Measurements from ENCODE around the gene VPS16. TPM values are rescaled to one million over a fixed set of nuclear protein-coding genes. Genes with fewer than 3 reads are reported as not detected.

VPS16 gene
- polyA plus RNA-seq, 1 donor from 2014 or later: 117 TPM

- Histone ChIP-seq H3K9me3 (ENCODE audit: low read length) (no peaks in the 10 kb centered on the region), H3K9ac (ENCODE audit: low read length) (no peak overlapping the region), H3K9me2 (ENCODE audit: insufficient read depth, low read length) (no peaks in the 10 kb centered on the region), H3K27me3 (ENCODE audit: insufficient read depth, low read depth, low read length) (no peaks in the 10 kb centered on the region), H3K4me3 (ENCODE audit: low read length) (no peak overlapping the region), H3K4me2 (ENCODE audit: low read length) (no peak overlapping the region), H4K20me1 (ENCODE audit: insufficient read depth) (no peaks in the 10 kb centered on the region), H3K36me3 (ENCODE audit: insufficient read depth, low read length) (no peaks in the 10 kb centered on the region), H3K79me2 (replicated peaks; ENCODE audit: insufficient read depth, low read length) (no peaks in the 10 kb centered on the region), H3F3A (ENCODE audit: insufficient read depth, low read length, poor library complexity, severe bottlenecking) (no peaks in the 10 kb centered on the region), H3K27ac (ENCODE audit: low read length) (no peak overlapping the region), H2AFZ (ENCODE audit: low read depth, low read length) (no peak overlapping the region)
- TF ChIP-seq MXI1 (conservative IDR thresholded peaks at IDR 0.05; ENCODE audit: poor library complexity, severe bottlenecking) (no peak), REST (IDR thresholded peaks at IDR 0.05; ENCODE audit: borderline replicate concordance) (no peak), CTCF (IDR thresholded peaks at IDR 0.05; ENCODE audit: poor library complexity, severe bottlenecking) (no peak), SMC3 (conservative IDR thresholded peaks at IDR 0.05; ENCODE audit: poor library complexity) (no peak), EP300 (conservative IDR thresholded peaks at IDR 0.05; ENCODE audit: poor library complexity, severe bottlenecking) (no peak), POLR2AphosphoS5 (IDR thresholded peaks at IDR 0.05) (no peak), EZH2 (IDR thresholded peaks at IDR 0.05; ENCODE audit: borderline replicate concordance, insufficient read depth, low read length, poor library complexity, severe bottlenecking) (no peak), TAF1 (IDR thresholded peaks at IDR 0.05; ENCODE audit: low read depth) (no peak)
Measured at GRCh38 chr20:2847802-2848201, 7.3 kb downstream of the VPS16 start.

GRCh38 chr20:2849529-2849928 lies 9.0 kb downstream of the VPS16 start:
- H3F3A ChIP-seq (ENCODE audit: insufficient read depth, low read length, poor library complexity, severe bottlenecking): no peaks in the 10 kb centered on the region
- H3K27me3 ChIP-seq (ENCODE audit: insufficient read depth, low read depth, low read length): no peaks in the 10 kb centered on the region
- H3K9ac ChIP-seq (ENCODE audit: low read length): no peak overlapping the region
- H3K27ac ChIP-seq (ENCODE audit: low read length): no peak overlapping the region
- no peaks in the 10 kb centered on the region for H3K9me2 ChIP-seq (ENCODE audit: insufficient read depth, low read length)
- no peaks in the 10 kb centered on the region for H3K79me2 ChIP-seq (replicated peaks; ENCODE audit: insufficient read depth, low read length)
- no peaks in the 10 kb centered on the region for H3K36me3 ChIP-seq (ENCODE audit: insufficient read depth, low read length)
- TF ChIP-seq EZH2 (IDR thresholded peaks at IDR 0.05; ENCODE audit: borderline replicate concordance, insufficient read depth, low read length, poor library complexity, severe bottlenecking): no peak
- no peak for TF ChIP-seq RAD21 (conservative IDR thresholded peaks at IDR 0.05)
- no peak for TF ChIP-seq CTCF (IDR thresholded peaks at IDR 0.05; ENCODE audit: poor library complexity, severe bottlenecking)
- no peak for TF ChIP-seq EP300 (conservative IDR thresholded peaks at IDR 0.05; ENCODE audit: poor library complexity, severe bottlenecking)
- no peak for TF ChIP-seq MXI1 (conservative IDR thresholded peaks at IDR 0.05; ENCODE audit: poor library complexity, severe bottlenecking)
- TF ChIP-seq REST (IDR thresholded peaks at IDR 0.05; ENCODE audit: borderline replicate concordance): no peak
- no peak for TF ChIP-seq TAF1 (IDR thresholded peaks at IDR 0.05; ENCODE audit: low read depth)
- TF ChIP-seq SMC3 (conservative IDR thresholded peaks at IDR 0.05; ENCODE audit: poor library complexity): no peak
- TF ChIP-seq POLR2AphosphoS5 (IDR thresholded peaks at IDR 0.05): no peak
- no peak overlapping the region for H2AFZ ChIP-seq (ENCODE audit: low read depth, low read length)
- H4K20me1 ChIP-seq (ENCODE audit: insufficient read depth): no peaks in the 10 kb centered on the region
- no peak overlapping the region for H3K4me3 ChIP-seq (ENCODE audit: low read length)
- H3K9me3 ChIP-seq (ENCODE audit: low read length): no peaks in the 10 kb centered on the region
- H3K4me2 ChIP-seq (ENCODE audit: low read length): no peak overlapping the region

Data from neural cell (in vitro differentiated cells).